ENCODE measurements around the gene PIGQ.
A peak's percentile ranks its signal among the peaks of the same experiment; 100 is the strongest.

The PIGQ gene

GRCh38 chr16:567373-568256 lies 2.2 kb upstream of the PIGQ start:
- no peak for DNase-seq (ENCODE audit: low spot score)

DNA sequence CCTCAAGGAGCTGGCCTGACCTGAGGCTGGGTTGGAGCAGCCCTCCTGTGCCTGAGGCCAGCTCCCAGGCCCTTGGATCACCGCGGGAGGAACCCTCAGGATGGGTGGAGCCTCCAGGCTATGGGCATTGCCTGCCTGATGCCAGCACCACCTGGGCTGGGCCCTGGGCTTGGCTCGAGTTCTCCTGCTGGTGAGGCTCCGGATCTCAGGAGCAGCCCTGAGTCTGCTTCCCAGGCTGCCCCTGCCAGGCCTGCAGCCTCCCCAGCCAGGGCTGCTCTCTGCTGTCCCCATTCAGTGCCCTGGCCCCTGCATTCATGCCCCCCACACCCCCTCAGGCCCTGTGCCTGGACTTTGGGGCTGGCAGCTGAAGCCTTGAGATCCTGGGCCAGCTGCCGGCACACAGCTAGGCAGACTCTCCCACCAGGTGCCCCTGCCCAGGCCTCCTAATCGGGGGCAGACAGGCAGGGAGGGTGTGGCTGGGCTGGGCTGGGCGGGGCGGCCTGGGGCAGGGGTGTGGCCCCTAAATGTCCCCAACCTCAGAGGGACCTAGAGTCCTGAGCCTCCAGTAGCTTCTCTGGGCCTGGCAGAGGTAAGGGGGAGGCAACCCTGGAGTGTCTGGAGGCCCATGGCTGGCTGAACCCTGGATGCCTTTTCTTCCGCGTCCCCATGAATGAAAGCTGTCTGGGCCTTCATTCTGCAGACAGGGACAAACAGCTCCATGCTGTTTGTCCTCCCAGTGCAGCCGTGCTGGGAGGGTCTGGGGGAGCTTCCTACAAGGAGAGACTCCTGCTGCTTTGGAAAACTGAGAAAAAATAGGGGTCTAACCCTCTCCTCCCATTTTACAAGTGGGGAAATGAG lies 1.1 kb upstream of the PIGQ start:
- DNase-seq (ENCODE audit: low spot score) = no peak

DNA sequence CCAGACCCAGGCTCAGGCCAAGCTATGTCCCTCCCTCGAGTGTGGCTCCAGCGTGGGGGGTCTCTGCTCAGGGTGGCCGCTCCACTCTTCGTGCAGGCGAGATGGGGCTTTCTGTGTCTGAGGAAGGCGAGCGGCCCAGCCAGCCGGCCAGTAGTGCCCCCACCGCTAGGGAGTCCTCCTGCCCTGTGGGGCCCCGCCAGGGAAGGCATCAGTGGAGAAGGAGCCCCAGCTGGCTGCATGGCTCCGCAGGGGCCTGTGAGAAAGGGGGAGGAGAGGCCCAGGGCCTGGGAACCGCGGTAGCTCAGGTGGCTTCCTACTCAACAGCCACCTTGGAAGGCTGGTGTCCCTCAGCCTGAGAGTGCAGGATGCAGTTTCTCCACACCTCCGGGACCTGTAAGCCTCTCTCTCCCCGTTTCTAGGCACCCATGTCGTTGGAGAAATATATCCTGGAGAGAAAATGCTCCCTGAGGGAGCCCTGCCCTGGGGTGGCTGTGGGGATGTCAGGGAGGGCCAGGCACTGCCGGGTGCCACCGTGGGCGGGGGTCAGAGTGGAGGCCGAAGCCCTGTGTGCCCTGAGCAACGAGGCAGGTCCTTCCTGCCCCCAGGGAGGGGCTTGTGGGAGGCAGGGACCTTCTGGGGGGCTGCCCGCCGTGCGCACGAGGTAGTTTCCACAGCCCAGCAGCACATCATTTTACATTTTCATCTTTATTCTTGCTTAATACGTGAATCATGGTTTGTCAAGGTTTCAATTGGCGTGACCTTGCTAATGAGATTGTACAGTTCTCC lies 3.3 kb downstream of the PIGQ start:
- no peak for DNase-seq (ENCODE audit: low spot score)

DNA sequence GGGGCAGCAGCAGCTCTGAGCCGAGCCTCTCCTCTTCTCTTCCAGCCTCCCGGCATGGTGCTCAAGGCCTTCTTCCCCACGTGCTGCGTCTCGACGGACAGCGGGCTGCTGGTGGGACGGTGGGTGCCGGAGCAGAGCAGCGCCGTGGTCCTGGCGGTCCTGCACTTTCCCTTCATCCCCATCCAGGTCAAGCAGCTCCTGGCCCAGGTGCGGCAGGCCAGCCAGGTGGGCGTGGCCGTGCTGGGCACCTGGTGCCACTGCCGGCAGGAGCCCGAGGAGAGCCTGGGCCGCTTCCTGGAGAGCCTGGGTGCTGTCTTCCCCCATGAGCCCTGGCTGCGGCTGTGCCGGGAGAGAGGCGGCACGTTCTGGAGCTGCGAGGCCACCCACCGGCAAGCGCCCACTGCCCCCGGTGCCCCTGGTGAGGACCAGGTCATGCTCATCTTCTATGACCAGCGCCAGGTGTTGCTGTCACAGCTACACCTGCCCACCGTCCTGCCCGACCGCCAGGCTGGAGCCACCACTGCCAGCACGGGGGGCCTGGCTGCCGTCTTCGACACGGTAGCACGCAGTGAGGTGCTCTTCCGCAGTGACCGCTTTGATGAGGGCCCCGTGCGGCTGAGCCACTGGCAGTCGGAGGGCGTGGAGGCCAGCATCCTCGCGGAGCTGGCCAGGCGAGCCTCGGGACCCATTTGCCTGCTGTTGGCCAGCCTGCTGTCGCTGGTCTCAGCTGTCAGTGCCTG lies 4.4 kb downstream of the PIGQ start:
- DNase-seq (ENCODE audit: low spot score) = no peak

DNA sequence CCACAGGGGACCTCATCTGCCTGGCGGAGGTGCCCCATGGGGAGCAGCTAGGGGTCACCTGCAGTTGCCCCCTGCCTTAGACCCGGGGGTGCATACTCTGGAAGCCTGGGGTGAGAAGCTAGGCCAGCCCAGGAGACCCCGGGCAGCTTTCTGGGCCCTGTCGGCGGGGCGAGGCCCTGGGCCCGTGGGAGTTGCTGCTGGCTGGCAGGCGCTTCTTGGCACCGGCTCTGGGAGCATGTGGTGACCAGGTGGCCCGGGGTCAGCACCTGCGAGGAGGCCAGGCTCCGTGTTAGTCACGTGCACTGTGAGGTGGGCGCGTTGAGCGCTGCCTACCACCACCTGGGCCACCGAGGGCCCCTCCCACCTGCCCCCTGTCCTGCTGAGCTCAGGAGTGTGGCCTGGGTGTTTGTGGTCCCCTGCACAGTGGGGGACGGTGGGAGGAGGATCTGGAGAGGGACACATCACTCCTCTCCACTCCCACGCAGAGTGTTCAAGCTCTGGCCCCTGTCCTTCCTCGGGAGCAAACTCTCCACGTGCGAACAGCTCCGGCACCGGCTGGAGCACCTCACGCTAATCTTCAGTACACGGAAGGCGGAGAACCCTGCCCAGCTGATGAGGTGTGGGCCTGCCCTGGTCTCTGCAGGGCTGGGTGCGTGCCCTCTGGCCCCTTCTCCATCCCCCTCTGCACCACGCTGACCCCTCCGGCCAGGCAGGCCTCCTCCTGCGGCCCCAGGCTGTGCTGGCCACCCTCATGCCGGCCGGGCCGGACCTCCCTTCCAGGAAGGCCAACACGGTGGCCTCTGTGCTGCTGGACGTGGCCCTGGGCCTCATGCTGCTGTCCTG lies 5.8 kb downstream of the PIGQ start:
- DNase-seq (ENCODE audit: low spot score) = no peak

GRCh38 chr16:576197-576822 lies 6.5 kb downstream of the PIGQ start:
- no peak for DNase-seq (ENCODE audit: low spot score)

GRCh38 chr16:576823-577201 lies 7.0 kb downstream of the PIGQ start:
- no peak for DNase-seq (ENCODE audit: low spot score)

DNA sequence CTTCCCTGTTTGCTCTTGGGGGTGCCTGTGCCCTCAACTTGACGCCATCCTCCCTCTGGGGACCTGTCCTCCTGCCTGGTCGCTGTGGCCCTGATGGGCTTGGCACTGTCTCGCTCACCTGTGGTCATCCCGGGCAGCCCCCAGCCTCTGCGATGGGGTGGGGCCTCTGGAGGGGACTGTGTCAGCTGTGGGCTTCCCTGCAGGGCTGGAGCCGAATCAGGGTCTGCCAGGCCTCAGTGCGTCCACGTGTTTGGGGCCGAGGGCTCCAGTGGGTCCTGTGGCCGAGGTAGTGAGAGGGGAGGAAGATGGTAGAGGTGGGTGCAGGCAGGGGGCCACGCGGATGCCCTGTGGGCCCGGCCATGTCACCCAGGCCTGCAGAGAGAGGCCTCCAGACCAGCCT lies 8.0 kb downstream of the PIGQ start:
- DNase-seq (ENCODE audit: low spot score) = no peak

- no peak for DNase-seq (ENCODE audit: low spot score)
These were observed 8.6 kb downstream of the PIGQ start for GRCh38 chr16:578232-578869.

DNA sequence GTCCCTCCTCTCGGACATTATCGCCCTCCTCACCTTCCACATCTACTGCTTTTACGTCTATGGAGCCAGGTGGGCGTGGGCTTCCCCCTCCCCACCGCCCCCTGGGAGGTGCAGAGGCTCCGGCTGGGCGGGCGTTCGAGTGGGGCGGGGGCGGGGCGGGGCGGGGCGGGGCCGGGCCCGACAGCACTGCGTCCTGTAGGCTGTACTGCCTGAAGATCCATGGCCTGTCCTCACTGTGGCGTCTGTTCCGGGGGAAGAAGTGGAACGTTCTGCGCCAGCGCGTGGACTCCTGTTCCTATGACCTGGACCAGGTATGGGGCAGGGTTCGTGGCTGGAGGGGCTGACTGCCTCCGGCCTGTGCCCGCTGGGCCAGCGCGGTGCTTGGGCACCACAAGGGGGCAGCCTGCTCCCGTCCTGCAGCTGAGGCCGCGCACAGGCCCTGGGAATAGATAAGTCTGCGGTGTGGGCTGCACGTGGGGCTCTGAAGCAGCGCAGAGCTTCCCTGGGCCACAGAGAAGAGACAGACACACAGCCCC lies 9.2 kb downstream of the PIGQ start:
- peak; percentile 38 for DNase-seq (ENCODE audit: low spot score)

DNA sequence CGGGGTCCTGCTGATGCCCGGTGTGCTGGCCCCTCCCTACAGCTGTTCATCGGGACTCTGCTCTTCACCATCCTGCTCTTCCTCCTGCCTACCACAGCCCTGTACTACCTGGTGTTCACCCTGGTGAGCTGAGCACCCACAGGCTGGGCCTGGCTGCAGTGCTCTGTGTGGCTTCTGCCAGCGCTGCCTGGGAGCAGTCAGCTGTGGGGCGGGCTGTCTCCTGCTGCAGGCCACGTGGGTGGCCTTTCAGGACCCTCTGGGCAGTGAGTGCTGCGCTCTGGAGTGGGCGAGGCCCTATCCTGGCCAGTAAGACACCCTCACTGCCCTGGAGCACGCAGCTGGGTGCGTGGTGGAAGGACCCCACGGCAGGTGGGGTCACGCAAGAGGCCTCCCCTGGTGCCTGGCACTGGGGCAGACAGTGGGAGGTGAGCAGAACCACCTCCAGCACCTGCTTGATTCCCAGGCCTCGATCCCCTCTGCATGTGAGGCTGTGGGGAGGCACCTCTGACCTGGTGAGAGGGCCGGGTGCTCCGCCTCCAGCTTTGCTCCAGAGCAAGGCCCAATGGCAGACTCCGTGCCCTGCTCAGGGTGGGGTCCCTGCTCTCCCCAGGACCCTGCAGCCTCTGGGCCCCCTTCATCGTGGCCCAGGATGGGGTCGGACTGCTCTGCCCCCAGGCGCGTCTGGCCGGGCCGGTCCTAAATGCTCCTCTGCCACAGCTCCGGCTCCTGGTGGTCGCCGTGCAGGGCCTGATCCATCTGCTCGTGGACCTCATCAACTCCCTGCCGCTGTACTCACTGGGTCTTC lies 10.6 kb downstream of the PIGQ start:
- no peak for DNase-seq (ENCODE audit: low spot score)

GRCh38 chr16:580946-581498 lies 11.3 kb downstream of the PIGQ start:
- no peak for DNase-seq (ENCODE audit: low spot score)

- no peak for DNase-seq (ENCODE audit: low spot score)
These were observed 12.4 kb downstream of the PIGQ start for GRCh38 chr16:582218-582613.

DNA sequence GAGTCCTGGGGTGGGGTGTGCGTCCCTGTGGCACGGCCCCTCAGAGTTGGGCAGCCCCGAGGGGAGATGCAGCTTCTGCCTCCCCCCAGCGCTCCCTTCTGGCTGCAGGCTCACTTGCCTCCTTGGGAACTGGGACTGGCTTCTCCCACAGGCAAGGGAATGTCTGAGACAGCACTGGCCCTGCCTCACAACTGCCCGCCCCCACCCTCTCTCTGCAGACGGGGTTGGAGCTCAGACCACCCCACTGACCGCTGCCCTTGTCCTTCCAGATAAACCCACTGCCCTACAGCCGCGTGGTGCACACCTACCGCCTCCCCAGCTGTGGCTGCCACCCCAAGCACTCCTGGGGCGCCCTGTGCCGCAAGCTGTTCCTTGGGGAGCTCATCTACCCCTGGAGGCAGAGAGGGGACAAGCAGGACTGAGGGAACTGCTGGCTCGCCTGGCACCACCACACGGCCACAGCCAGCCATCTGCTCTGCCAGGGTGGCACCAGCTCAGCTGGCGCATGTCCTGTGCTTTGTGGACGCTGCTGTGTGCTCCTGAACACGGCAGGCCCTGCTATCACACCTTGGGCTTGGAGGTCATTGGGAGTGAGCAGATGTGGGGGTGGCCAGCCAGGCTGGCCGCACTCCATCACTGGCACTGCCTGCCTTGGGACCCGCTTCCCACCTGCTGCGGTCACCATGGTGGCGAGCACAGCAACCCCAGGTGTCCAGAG lies 13.0 kb downstream of the PIGQ start:
- DNase-seq (ENCODE audit: low spot score) = no peak

- DNase-seq (ENCODE audit: low spot score) = no peak
These were observed 13.7 kb downstream of the PIGQ start for GRCh38 chr16:583470-583814.

DNA sequence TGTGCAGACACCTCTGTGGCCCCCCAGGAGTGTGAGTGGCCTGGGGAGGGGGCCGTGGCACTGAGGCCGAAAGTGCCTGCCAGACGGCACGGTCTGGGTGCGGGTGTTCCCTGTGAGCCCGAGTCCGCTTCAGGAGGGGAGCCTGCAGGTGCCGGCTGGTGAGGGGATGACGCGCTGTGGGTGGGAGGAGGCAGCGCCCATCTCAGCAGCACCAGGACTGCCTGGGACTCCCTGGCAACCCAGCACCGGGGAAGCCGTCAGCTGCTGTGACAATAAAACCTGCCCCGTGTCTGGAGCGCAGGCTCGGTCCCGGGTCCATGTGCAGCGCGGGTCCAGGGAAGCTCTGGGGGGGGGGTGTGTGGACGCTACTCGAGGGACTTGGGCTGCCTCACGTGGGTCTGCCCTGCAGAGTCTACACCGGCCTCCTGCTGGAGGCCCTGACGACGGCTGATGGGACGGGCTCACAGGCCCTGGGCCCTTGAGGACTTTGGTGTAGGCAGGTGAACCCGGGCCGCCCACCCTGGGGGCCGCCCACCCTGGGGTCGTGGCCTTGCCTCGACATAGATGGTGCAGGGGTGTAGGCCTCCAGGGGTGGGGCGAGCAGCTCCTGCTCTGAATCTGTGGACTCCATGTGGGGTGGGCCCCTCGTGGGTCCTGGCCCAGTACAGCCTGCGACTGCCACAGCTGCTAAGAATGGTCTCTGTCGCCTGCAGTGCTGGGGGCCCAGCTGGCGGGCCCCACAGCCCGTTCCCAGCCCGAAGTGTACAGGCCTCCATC lies 14.2 kb downstream of the PIGQ start:
- no peak for DNase-seq (ENCODE audit: low spot score)

DNA sequence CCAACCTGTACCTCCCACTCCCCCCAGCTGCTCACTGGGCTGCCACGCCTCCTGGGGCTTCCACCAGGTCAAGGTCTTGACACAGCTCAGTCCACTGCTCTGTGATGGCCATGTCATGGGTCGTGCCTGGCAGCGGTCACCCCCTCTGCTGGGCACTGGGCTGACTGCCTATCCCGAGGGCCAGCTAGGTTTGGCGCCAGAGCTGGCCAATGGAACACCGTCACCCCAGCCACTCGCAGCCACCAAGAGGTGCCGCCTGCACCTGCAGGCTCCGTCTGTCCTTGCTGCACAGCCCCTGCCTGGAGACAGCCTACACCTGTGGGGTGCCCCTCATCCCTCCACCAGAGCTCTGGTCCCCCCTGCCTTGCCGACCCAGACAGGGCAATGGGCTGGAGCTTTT lies 15.6 kb downstream of the PIGQ start:
- no peak for DNase-seq (ENCODE audit: low spot score)

Measured in globus pallidus (tissue), 1 donor.